GM12864 (cell line): ENCODE results near the gene CELA2A.

ENCODE experiments used
- DNase-seq: peaks from one replicate; pipeline ENCODE4 v3.0.0-alpha.2; 2011; ENCODE audit warnings: low read depth
- H3K4me3 ChIP-seq: 2 replicates; pipeline ENCODE4 v1.5.1; 2011; ENCODE audit warnings: mild to moderate bottlenecking, low read depth, low read length, control low read depth
- TF ChIP-seq, protein P1 (sequence below): IDR thresholded peaks from 2 replicates; pipeline ENCODE4 v1.5.1; 2011; ENCODE audit warnings: low read depth, mild to moderate bottlenecking, moderate library complexity, low read length, control low read depth, inconsistent platforms; ENCODE audit errors: missing control alignments

The CELA2A gene

DNA sequence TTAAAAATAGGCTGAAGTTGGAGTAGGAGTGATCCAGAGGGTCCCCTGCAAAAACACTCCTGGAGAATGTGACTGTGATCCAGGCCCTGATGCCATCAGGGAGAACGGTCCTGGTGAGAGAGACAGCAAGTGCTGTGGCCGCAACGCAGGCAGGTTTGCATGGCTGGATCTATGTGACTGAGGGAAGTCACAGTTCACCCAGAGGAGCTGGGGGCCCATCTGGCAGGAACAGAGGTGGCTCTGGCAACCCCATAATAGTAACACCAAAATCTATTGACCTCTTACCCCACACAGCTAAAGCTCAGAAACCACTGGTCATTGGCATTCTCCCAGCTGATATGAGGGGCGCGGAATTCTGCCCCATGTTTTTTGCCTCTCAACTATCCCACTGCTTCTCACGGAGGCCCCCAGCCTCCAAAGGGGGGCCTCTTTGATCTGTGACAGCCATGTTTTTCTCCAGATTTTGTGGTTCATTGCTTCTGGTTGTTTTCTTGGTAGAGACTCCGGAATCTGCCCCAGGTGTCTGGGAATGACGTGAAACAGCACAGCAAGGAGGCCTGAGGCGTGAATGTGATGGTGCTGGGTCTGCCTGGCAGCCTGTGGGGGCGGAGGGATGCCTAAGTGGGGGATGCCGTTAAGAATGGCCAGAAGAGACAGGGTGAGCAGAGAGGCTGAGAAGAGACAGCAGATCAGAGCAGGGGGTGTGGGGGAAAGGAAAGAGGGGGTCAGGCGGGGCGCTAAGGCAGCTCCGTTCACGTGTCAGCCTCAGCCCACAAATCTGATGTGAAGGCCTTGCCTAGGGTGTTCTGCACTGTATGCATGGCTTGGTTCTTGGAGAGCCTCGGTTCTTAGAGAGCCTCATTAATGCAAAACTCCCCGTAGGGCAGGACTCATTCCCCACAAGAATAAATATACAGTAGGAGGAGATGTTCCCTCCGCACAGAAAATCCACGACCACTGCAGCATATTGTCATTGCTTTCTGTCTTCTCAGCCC is 43.9 kb downstream of the CELA2A start:
- TF ChIP-seq, protein P1, sequence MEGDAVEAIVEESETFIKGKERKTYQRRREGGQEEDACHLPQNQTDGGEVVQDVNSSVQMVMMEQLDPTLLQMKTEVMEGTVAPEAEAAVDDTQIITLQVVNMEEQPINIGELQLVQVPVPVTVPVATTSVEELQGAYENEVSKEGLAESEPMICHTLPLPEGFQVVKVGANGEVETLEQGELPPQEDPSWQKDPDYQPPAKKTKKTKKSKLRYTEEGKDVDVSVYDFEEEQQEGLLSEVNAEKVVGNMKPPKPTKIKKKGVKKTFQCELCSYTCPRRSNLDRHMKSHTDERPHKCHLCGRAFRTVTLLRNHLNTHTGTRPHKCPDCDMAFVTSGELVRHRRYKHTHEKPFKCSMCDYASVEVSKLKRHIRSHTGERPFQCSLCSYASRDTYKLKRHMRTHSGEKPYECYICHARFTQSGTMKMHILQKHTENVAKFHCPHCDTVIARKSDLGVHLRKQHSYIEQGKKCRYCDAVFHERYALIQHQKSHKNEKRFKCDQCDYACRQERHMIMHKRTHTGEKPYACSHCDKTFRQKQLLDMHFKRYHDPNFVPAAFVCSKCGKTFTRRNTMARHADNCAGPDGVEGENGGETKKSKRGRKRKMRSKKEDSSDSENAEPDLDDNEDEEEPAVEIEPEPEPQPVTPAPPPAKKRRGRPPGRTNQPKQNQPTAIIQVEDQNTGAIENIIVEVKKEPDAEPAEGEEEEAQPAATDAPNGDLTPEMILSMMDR: no peak
- H3K4me3 ChIP-seq: no peak overlapping the region
- no peak for DNase-seq

DNA sequence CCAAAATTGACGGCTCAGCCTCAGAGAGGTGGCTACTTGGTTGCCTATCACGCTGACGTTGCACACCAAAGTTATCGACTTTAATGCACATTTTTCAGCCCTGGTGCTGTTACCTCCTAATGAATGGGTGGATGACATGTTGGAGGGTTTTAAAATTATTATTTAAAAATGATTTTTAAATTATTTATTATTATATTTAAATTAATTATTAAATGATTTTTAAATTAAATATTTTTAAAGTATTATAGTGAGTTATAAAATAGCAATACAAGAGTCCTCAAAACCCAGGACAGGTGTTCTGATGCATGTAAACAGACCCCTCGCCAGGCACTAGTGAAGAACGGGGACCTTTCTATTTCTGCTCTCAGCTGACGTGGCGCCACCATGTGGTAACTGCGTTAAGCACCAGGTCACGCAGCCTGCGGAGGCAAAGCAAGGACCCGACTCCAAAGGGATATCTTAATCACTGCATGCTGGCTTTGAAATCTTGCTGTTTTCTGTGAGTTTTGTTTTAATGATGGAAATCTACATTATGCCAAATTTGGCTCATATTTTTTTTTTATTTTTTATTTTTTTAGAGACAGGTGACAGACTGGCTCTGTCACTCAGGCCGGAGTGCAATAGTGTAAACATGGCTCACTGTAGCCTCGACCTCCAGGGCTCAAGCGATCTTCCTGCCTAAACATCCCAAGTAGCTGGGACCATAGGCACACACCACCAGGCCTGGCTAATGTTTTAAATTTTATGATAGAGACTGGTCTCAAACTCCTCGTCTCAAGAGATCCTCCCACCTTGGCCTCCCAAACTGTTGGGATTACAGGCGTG is 44.9 kb downstream of the CELA2A start:
- H3K4me3 ChIP-seq: no peak overlapping the region
- no peak for DNase-seq
- TF ChIP-seq, protein P1: peak; percentile 80

DNA sequence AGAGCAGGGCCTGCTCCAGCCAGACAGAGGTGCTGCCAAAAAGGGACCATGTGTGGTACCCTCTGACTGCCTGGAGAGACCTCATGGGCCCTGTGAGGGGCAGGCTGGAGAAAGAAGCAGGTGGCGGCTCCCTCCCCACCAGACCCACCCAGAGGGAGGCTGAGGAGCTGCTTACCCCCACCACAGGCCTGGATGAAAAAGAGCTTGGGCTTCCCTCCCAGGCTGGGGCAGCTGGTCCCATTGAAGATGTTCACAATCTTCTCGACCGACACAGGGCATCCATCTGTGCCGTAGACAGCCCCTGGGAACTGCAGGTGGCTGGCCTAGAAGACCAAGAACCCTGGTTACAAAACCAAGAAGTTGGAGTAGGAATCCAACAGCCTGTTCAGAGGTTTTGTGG is 47.9 kb downstream of the CELA2A start:
- TF ChIP-seq, protein P1: no peak
- H3K4me3 ChIP-seq: no peak overlapping the region
- DNase-seq: no peak

DNA sequence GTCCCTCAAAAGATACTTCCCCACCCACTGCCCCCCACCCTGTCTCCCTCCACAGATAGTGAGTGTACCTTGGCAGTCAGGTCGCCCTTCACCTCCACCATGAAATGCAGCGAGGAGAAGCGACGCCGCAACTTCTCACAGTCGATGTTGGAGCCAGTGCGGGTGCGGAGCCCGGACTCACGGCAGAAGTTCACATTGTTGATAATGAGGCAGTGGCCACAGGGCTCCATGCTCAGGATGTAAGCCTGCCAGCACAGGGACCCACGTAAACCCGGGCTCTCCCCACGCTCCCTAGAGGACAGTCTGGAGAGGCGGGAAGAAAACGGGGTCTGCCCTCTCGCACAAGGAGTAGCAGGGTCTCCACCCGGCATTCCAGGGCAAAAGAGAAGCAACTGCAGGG is 50.3 kb downstream of the CELA2A start:
- TF ChIP-seq, protein P1: no peak
- H3K4me3 ChIP-seq: no peak overlapping the region
- DNase-seq: no peak

DNA sequence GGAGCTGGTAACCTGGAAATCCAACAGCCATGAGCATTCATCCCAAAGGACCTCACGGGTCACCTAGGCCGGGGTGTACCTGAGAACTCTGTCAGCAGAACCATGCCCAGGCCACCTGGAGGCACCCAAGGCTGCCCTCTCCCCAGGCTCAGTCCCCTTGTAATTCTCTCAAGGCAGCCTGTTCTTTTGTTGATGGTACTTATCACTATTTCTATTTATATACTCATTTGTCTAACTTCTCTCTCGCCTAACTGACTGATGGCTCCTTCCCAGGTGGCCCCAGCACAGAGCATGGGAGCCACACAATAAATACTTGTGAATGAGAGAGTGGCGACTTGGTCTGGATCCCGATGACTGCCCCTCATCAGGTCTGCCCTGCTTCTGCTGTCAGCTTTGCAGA is 50.7 kb downstream of the CELA2A start:
- H3K4me3 ChIP-seq: no peak overlapping the region
- TF ChIP-seq, protein P1: no peak
- no peak for DNase-seq

DNA sequence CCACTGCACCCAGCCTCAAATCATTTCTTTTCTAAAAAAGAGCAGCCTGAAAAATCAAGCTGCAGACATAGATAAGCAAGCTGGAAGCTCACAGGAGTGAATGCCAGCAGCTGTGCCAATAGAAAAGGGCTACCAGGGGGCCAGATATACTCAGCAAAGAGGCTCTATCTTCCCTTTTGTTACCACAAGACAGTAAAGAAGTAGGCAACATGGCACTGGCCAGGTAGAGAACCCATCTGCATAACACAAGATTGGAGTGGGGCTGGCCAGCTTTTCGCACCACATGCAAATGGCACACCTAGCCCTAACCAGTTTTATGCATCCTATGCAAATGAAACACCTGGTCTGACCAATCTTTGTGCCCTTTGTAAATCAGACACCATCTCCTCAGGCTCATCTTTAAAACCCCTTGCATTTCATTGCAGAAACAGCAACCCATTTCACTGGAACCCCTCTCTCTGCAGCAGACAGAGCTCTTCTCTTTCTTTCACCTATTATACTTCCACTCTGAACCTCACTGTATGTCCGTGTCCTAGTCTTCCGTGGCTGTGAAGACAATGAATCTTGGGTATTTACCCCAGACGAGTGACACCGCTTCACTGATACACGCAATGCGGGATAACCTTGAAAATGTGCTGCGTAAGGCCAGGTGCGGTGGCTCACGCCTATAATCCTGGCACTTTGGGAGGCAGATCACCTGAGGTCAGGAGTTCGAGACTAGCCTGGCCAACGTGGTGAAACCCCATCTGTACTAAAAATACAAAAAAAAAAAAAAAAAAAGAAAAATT is 52.4 kb downstream of the CELA2A start:
- H3K4me3 ChIP-seq: no peak overlapping the region
- no peak for DNase-seq
- TF ChIP-seq, protein P1: no peak
